Sigmoid colon (tissue), 7 donors: ENCODE results near the gene TMEM191B. TPM values are rescaled to one million over a fixed set of nuclear protein-coding genes. Genes with fewer than 3 reads are reported as not detected.
"Not testable (repeated sequence)": the region's sequence is repeated elsewhere in the genome, so short reads cannot be mapped to it uniquely, and the experiment has no call there.

Experiments used
- DNase-seq: peaks from one replicate; pipeline ENCODE4 v3.0.0-alpha.2; 2019
- H3K27ac ChIP-seq, 4 donors: fragments of 200-600 bp; sonication (generic); one replicate each; pipeline ENCODE4 v1.5.1; 2016 to 2019; ENCODE audit warnings: mild to moderate bottlenecking in 1 of 4
- H3K27me3 ChIP-seq, 3 donors: fragments of 200-600 bp; sonication (generic); one replicate each; pipeline ENCODE4 v1.5.1; 2019; ENCODE audit warnings: mild to moderate bottlenecking in 1 of 3
- H3K36me3 ChIP-seq, 4 donors: fragments of 200-600 bp; sonication (generic); one replicate each; pipeline ENCODE4 v1.5.1; 2016 to 2019
- H3K4me1 ChIP-seq, 4 donors: fragments of 200-600 bp; sonication (generic); one replicate each; pipeline ENCODE4 v1.5.1; 2017 to 2019
- H3K4me3 ChIP-seq, 4 donors: fragments of 200-600 bp; sonication (generic); one replicate each; pipeline ENCODE4 v1.5.1; 2017 to 2019; ENCODE audit warnings: mild to moderate bottlenecking in 2 of 4, moderate library complexity in 1 of 4
- H3K9me3 ChIP-seq, 4 donors: fragments of 200-600 bp in 3 of 4; sonication (generic) in 3 of 4; one replicate each; pipeline versions ENCODE4 v1.5.1 to v1.6.1; 2013 to 2019
- WGBS, 2 donors: extraction: QIAGEN DNeasy Blood & Tissue Kit; methylation state at CpG; one replicate each; pipeline ENCODE4 v1.1.7; 2013; 5-methylcytosine and 5-hydroxymethylcytosine counted together
- intact Hi-C: fragments of 100-400 bp; cut with DNase I; formaldehyde crosslinking; loops from one replicate; pipeline ENCODE4 v1.15.1; 2023
- polyA plus RNA-seq, 3 donors: library from polyadenylated mRNA; stranded (reverse); fragments of 200-250 nt; gene quantifications; one replicate each; pipeline ENCODE4 v1.2.3, GENCODE V29; 2013
- total RNA-seq, 4 donors: library from RNA; depleted of rRNA; stranded (reverse); fragments of >200 nt; gene quantifications; one replicate each; pipeline ENCODE4 v1.1.0, GENCODE V29; 2016
- donor health status: healthy with polysubstance abuse.
- donor health status: Bipolar disorder and iron deficiency.
- donor health status: healthy.

The TMEM191B gene
- total and polyA plus RNA-seq, 7 donors: 0.36 to 6.6 (median 0.69) TPM; not detected in 2

GRCh38 chr22:18573483-18574164 is 46.0 kb downstream of the TMEM191B start:
- H3K27me3 ChIP-seq, H3K4me1 ChIP-seq, H3K9me3 ChIP-seq, H3K36me3 ChIP-seq, H3K27ac ChIP-seq, intact Hi-C loops, H3K4me3 ChIP-seq, DNase-seq: not testable (repeated sequence)
- 50 to 73% methylated on average over 7 of the region's 10 CpGs for WGBS, 2 donors

DNA sequence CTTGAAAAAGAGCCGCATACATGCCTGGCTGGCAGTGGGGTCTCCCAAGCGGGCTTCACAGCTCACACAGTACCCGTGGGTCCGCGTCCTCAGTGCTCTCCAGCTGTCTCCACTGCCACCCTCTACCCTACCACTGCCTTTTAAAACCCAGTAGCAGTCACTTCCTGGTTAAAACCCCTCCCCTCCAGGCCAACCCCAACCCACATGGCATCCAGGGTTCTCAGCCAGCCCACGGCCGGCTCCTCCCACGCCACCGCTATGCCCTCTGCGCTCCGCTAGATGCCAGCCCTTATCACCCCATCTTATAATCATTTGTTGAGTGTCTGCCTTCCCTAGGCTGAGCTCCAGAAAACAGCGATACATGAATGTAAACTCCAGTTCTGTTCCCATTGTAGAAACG is 47.0 kb downstream of the TMEM191B start:
- no CpG with 5 or more reads among the region's 13 CpGs for WGBS, 2 donors
- H3K36me3 ChIP-seq, H3K4me1 ChIP-seq, H3K27me3 ChIP-seq, DNase-seq, H3K4me3 ChIP-seq, intact Hi-C loops, H3K27ac ChIP-seq, H3K9me3 ChIP-seq: not testable (repeated sequence)

DNA sequence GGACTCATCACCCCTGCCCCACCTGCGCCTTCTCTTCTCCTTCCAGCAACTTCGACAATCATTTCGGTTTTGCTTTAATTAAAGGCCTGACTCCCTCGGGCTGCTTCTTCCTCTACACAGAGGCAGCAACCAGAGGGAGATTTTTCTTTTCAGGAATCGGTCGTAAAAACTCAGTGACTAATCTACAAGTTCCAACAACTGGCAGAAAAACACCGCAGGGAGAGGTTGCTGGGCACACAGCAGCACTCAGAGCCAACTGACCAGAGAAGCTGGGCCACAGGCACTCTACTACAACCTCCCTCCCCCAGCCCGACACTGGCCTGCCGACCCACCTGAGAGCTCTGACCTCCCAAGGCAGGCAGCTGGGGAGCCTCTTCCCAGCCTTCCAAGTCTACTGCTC is 48.1 kb downstream of the TMEM191B start:
- H3K4me1 ChIP-seq, intact Hi-C loops: not testable (repeated sequence)

GRCh38 chr22:18577090-18577818 is 49.7 kb downstream of the TMEM191B start:
- H3K4me1 ChIP-seq, intact Hi-C loops, H3K9me3 ChIP-seq, H3K4me3 ChIP-seq, H3K27me3 ChIP-seq, H3K36me3 ChIP-seq, H3K27ac ChIP-seq, DNase-seq: not testable (repeated sequence)
- WGBS, 2 donors: 0% methylated on average over 11 of the region's 88 CpGs; no CpG with 5 or more reads in 1 of the 2 donors

More for the DNA sequence above, 48.1 kb downstream of the TMEM191B start:
- H3K27ac ChIP-seq, H3K36me3 ChIP-seq, H3K27me3 ChIP-seq, DNase-seq, H3K4me3 ChIP-seq, H3K9me3 ChIP-seq: not testable (repeated sequence)
- WGBS, 2 donors: no CpG with 5 or more reads among the region's 9 CpGs

DNA sequence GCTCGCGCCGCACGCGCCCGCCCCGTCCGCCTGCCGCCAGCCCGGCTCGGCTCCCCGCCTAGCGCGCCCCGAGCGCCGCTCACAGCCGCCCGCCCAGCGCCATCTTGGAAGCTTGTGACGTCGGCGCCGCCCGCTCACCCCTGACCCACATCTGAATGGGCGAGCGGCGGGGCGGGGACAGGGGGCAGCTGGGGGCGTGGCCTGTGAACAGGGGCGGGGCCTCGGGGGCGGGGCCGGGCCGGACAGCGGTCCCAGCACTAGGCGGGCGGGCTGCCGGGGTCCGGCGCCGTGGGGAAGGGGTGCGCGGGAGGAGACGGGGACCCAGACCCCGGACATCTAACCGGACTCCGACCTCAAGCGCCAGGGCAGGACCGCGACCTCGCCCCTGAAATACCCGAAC is 50.2 kb downstream of the TMEM191B start:
- H3K4me1 ChIP-seq, H3K27me3 ChIP-seq, intact Hi-C loops, H3K27ac ChIP-seq, H3K36me3 ChIP-seq, H3K9me3 ChIP-seq, DNase-seq: not testable (repeated sequence)
- no CpG with 5 or more reads among the region's 53 CpGs for WGBS, 2 donors
- H3K4me3 ChIP-seq: peak overlapping the region in 1 of 4 donors; percentile 35

Other genes with a start within 250 kb of the TMEM191B start
- gene GGTLC3, start 9.6 kb upstream of the TMEM191B start, total RNA-seq: not detected
- gene GGTLC3, start 9.6 kb upstream of the TMEM191B start, polyA plus RNA-seq: not detected
- 1 to 10 TPM in 1 of 4 donors, under 1 TPM in 2, not detected in 1; under 0.01 to 1.1 (median 0.14) TPM for gene RIMBP3, start 84.1 kb downstream of the TMEM191B start, total RNA-seq
- gene RIMBP3, start 84.1 kb downstream of the TMEM191B start, polyA plus RNA-seq: under 1 TPM in 1 of 3 donors, not detected in 2; 0.23 TPM